IMR-90 (cell line): ENCODE results near the gene HMHB1. TPM values are rescaled to one million over a fixed set of nuclear protein-coding genes. Genes with fewer than 3 reads are reported as not detected.

Source experiments
- ATAC-seq: fragments of 200-7000 bp; cut with Tn5 transposase; 2 replicates; pipeline ENCODE4 v1.9.1; 2020; ENCODE audit warnings: low read depth, mild to moderate bottlenecking, moderate library complexity
- BruUV-seq: library from RNA; stranded (reverse); fragments of 400-500 nt; replicated peaks from 2 replicates; lab custom pipeline; 2021; lab: Mats Ljungman, UMichigan
- CTCF ChIA-PET: fragments of 300-600 bp; formaldehyde crosslinking; extraction: SDS; loops from one replicate; lab custom pipeline; 2021; ENCODE audit warnings: antibody characterized with exemption; lab: Yijun Ruan, JAX
- POLR2A ChIA-PET: fragments of 300-600 bp; sonication (Branson Sonifier 250); formaldehyde crosslinking; loops from one replicate; lab custom pipeline; 2022; ENCODE audit warnings: antibody characterized with exemption; ENCODE audit not compliant: unreplicated experiment; lab: Charles Lee
- DNase-seq: peaks from one replicate; pipeline ENCODE4 v3.0.0; 2013
- H2AFZ ChIP-seq: replicated peaks from 2 replicates; pipeline ENCODE3; 2013; ENCODE audit warnings: low read length, mild to moderate bottlenecking; ENCODE audit not compliant: poor library complexity
- H2AK5ac ChIP-seq: 2 replicates; pipeline ENCODE4 v1.6.1; 2013; ENCODE audit warnings: low read depth, low read length, inconsistent platforms
- H2AK9ac ChIP-seq: replicated peaks from 2 replicates; pipeline ENCODE3; 2013; ENCODE audit warnings: mild to moderate bottlenecking, low read depth, low read length, moderate library complexity; ENCODE audit not compliant: poor library complexity
- H2BK120ac ChIP-seq: 2 replicates; pipeline ENCODE4 v1.6.1; 2013; ENCODE audit warnings: low read depth, low read length, inconsistent platforms
- H2BK15ac ChIP-seq: 3 replicates; pipeline ENCODE4 v1.6.1; 2013; ENCODE audit warnings: low read depth, low read length, inconsistent platforms
- H2BK20ac ChIP-seq: 2 replicates; pipeline ENCODE4 v1.6.1; 2013; ENCODE audit warnings: low read depth, mild to moderate bottlenecking, inconsistent platforms, low read length, moderate library complexity
- H2BK5ac ChIP-seq: 2 replicates; pipeline ENCODE4 v1.6.1; 2013; ENCODE audit warnings: mild to moderate bottlenecking, low read depth, low read length, inconsistent platforms; ENCODE audit not compliant: poor library complexity, severe bottlenecking
- H3K14ac ChIP-seq: replicated peaks from 2 replicates; pipeline ENCODE4 v1.6.1; 2013; ENCODE audit warnings: low read depth, low read length, inconsistent platforms
- H3K18ac ChIP-seq: 2 replicates; pipeline ENCODE4 v1.6.1; 2013; ENCODE audit warnings: low read depth, low read length, control low read depth
- H3K23ac ChIP-seq: 2 replicates; pipeline ENCODE4 v1.6.1; 2013; ENCODE audit warnings: low read depth, low read length, inconsistent platforms
- H3K27ac ChIP-seq: 2 replicates; pipeline ENCODE4 v1.5.1; 2013; ENCODE audit warnings: mild to moderate bottlenecking, control low read depth, low read length; ENCODE audit not compliant: insufficient read depth
- H3K27me3 ChIP-seq: 2 replicates; pipeline ENCODE4 v1.6.1; 2013; ENCODE audit warnings: low read length; ENCODE audit not compliant: control insufficient read depth, insufficient read depth
- H3K36me3 ChIP-seq: 2 replicates; pipeline ENCODE4 v1.6.1; 2013; ENCODE audit warnings: low read length, mixed read lengths; ENCODE audit not compliant: control insufficient read depth, insufficient read depth
- H3K4ac ChIP-seq: 2 replicates; pipeline ENCODE4 v1.6.1; 2013; ENCODE audit warnings: low read depth, low read length, inconsistent platforms
- H3K4me1 ChIP-seq: 2 replicates; pipeline ENCODE4 v1.6.1; 2013; ENCODE audit warnings: low read length, mixed read lengths; ENCODE audit not compliant: control insufficient read depth, insufficient read depth
- H3K4me2 ChIP-seq: 2 replicates; pipeline ENCODE4 v1.6.1; 2013; ENCODE audit warnings: low read depth, mild to moderate bottlenecking, control low read depth, low read length, moderate library complexity
- H3K4me3 ChIP-seq: 2 replicates; pipeline ENCODE4 v1.5.1; 2013; ENCODE audit warnings: low read depth, mild to moderate bottlenecking, control low read depth, low read length, moderate library complexity; ENCODE audit not compliant: insufficient read depth
- H3K56ac ChIP-seq: 2 replicates; pipeline ENCODE4 v1.6.1; 2013; ENCODE audit warnings: low read length, inconsistent platforms; ENCODE audit not compliant: insufficient read depth; ENCODE audit errors: extremely low read depth
- H3K79me1 ChIP-seq, 2 experiments: 2 replicates each; pipeline ENCODE4 v1.6.1; 2013; ENCODE audit warnings: low read length in 2 of 2, inconsistent platforms in 1 of 2, low read depth in 1 of 2
- H3K9ac ChIP-seq: 2 replicates; pipeline ENCODE4 v1.6.1; 2013; ENCODE audit warnings: low read depth, low read length, control low read depth
- H3K9me1 ChIP-seq: 2 replicates; pipeline ENCODE4 v1.6.1; 2013; ENCODE audit warnings: low read length, inconsistent platforms; ENCODE audit not compliant: insufficient read depth
- H3K9me3 ChIP-seq: 2 replicates; pipeline ENCODE4 v1.6.1; 2013; ENCODE audit warnings: low read length; ENCODE audit not compliant: control insufficient read depth, insufficient read depth
- H4K20me1 ChIP-seq: 2 replicates; pipeline ENCODE4 v1.6.1; 2013; ENCODE audit warnings: low read length, inconsistent platforms; ENCODE audit not compliant: insufficient read depth
- H4K5ac ChIP-seq: 2 replicates; pipeline ENCODE4 v1.6.1; 2013; ENCODE audit warnings: mild to moderate bottlenecking, low read depth, low read length, control low read depth
- H4K8ac ChIP-seq, 2 experiments: 2 replicates each; pipeline ENCODE4 v1.6.1; 2013; ENCODE audit warnings: low read depth in 2 of 2, low read length in 2 of 2, control low read depth in 1 of 2, inconsistent platforms in 1 of 2
- H4K91ac ChIP-seq: 2 replicates; pipeline ENCODE4 v1.6.1; 2013; ENCODE audit warnings: low read depth, low read length, inconsistent platforms; ENCODE audit not compliant: insufficient read depth
- CEBPB ChIP-seq: IDR thresholded peaks from 2 replicates; pipeline ENCODE4 v1.6.1; 2012; ENCODE audit warnings: low read depth, low read length, improper control_type of control experiment
- CHD1 ChIP-seq: IDR thresholded peaks from 2 replicates; pipeline ENCODE4 v1.6.1; 2012; ENCODE audit warnings: low read depth, low read length, improper control_type of control experiment
- CTCF ChIP-seq: conservative IDR thresholded peaks from 2 replicates; pipeline ENCODE4 v1.5.1; 2012; ENCODE audit warnings: mild to moderate bottlenecking, low read depth, low read length, improper control_type of control experiment
- ELK1 ChIP-seq: fragments of 150-350 bp; IDR thresholded peaks from 2 replicates; pipeline ENCODE4 v1.6.1; 2016; ENCODE audit warnings: low read depth, mild to moderate bottlenecking, low read length, moderate library complexity, borderline replicate concordance
- FOS ChIP-seq: fragments of 150-350 bp; IDR thresholded peaks from 2 replicates; pipeline ENCODE4 v1.6.1; 2016; ENCODE audit warnings: low read depth, low read length
- MAFK ChIP-seq: IDR thresholded peaks from 2 replicates; pipeline ENCODE4 v1.6.1; 2012; ENCODE audit warnings: low read depth, low read length, improper control_type of control experiment
- MXI1 ChIP-seq: IDR thresholded peaks from 2 replicates; pipeline ENCODE4 v1.6.1; 2012; ENCODE audit warnings: low read depth, mild to moderate bottlenecking, low read length, moderate library complexity, borderline replicate concordance
- NFE2L2 ChIP-seq: fragments of 150-350 bp; IDR thresholded peaks from 2 replicates; pipeline ENCODE4 v1.6.1; 2016; ENCODE audit warnings: low read depth, mild to moderate bottlenecking, low read length
- POLR2A ChIP-seq: IDR thresholded peaks from 2 replicates; pipeline ENCODE4 v1.6.1; 2012; ENCODE audit warnings: mild to moderate bottlenecking, low read depth, low read length
- whole genome bisulfite sequencing, 2 experiments: methylation state at CpG; one replicate each; pipeline versions ENCODE4 v1.1.5 to v1.1.7; 2013; ENCODE audit warnings: missing lambda C conversion rate in 2 of 2; ENCODE audit not compliant: insufficient read length in 1 of 2; ENCODE audit errors: extremely low coverage in 2 of 2; 5-methylcytosine and 5-hydroxymethylcytosine counted together
- dilution Hi-C: fragments of 300-500 bp; cut with HindIII; formaldehyde crosslinking; loops from one replicate; pipeline ENCODE4 v1.14.3; 2018; ENCODE audit warnings: low sequenced_read_pairs; ENCODE audit not compliant: unreplicated experiment
- in situ Hi-C: fragments of 300-500 bp; cut with MboI; formaldehyde crosslinking; loops from 3 replicates; pipeline ENCODE4 v1.14.3; 2019; ENCODE audit warnings: low sequenced_read_pairs, inconsistent platforms, mixed read lengths
- intact Hi-C: fragments of 100-400 bp; cut with micrococcal nuclease; formaldehyde crosslinking; loops from 2 replicates; pipeline ENCODE4 v1.10.0; 2022
- polyA plus RNA-seq, 3 experiments: library from polyadenylated mRNA; depleted of rRNA; stranded (reverse); fragments of >200 nt; gene quantifications; 2 replicates each; pipeline ENCODE4 v1.2.3, GENCODE V29; 2012; ENCODE audit warnings: low replicate concordance in 1 of 3
- total RNA-seq: library from RNA; depleted of rRNA; stranded (reverse); fragments of >200 nt; gene quantifications from 2 replicates; pipeline ENCODE4 v1.2.3, GENCODE V29; 2012

Gene HMHB1
- total and polyA plus RNA-seq, 2 of the 4 experiments (the other 2 are of a cell fraction), result not detected

GRCh38 chr5:143775258-143775657 lies 36.7 kb upstream of the HMHB1 start:
- H3K23ac ChIP-seq, result 0 out of 2 replicates have a peak overlapping the region, but pooled peaks have one; percentile 55
- H2BK120ac ChIP-seq, result peak overlapping the region; percentile 26; the same call in 1 of the 2 replicates
- ChIA-PET POLR2A (interaction anchor here (0.6 kb wide), 1 partner anchor 9 kb away, joined by 3 read pairs; no protein-coding TSS in a partner anchor), CTCF (no interaction called here)
- no peak overlapping the region for H3K27ac ChIP-seq
- H3K79me1 ChIP-seq, result no peaks in the 10 kb centered on the region
- H4K5ac ChIP-seq, result no peak overlapping the region
- no peaks in the 10 kb centered on the region for H3K27me3 ChIP-seq
- H2BK20ac ChIP-seq, result peak overlapping the region; percentile 33; the same call in 1 of the 2 replicates
- H4K20me1 ChIP-seq, result no peaks in the 10 kb centered on the region
- H2BK5ac ChIP-seq, result peak overlapping the region; percentile 25
- H3K4ac ChIP-seq, result peak overlapping the region; percentile 51; the same call in 1 of the 2 replicates
- no peak overlapping the region for H3K4me2 ChIP-seq
- no peak overlapping the region for H2AK9ac ChIP-seq
- no peak overlapping the region for H2AK5ac ChIP-seq
- DNase-seq (peak; percentile 75), ATAC-seq (peak; percentile 42; the same call in 1 of the 2 replicates)
- peak overlapping the region in 1 of 2 experiments; percentile 47; a peak in 1 of 4 replicates for H4K8ac ChIP-seq
- 0 out of 2 replicates have a peak, but pooled peaks have one; percentile 12 for TF ChIP-seq FOS
- no peak for TF ChIP-seq MXI1
- no peak for TF ChIP-seq CHD1
- TF ChIP-seq CTCF, result no peak
- peak; percentile 100 for TF ChIP-seq NFE2L2
- TF ChIP-seq MAFK, result peak; percentile 93
- TF ChIP-seq CEBPB, result no peak
- no peak for TF ChIP-seq ELK1
- no peak for TF ChIP-seq POLR2A
- peak overlapping the region; percentile 48; the same call in 1 of the 2 replicates for H3K18ac ChIP-seq
- intact Hi-C loops (no loop called here), dilution Hi-C loops (no loop called here), in situ Hi-C loops (no loop called here)
- no TSS peak for BruUV-seq
- H3K4me3 ChIP-seq, result no peak overlapping the region
- no peak overlapping the region for H4K91ac ChIP-seq
- WGBS, 2 experiments, result 50% methylated on average over 1 of the region's 2 CpGs; no CpG with 5 or more reads in 1 of the 2 experiments
- H3K9me1 ChIP-seq, result peaks cover 3% of the 10 kb centered on the region; the same call in 1 of the 2 replicates
- no peak overlapping the region for H3K14ac ChIP-seq
- H2BK15ac ChIP-seq, result no peak overlapping the region
- H3K56ac ChIP-seq, result no peak overlapping the region
- H3K9me3 ChIP-seq, result peaks cover 2% of the 10 kb centered on the region; the same call in 1 of the 2 replicates
- H3K4me1 ChIP-seq, result peaks cover 9% of the 10 kb centered on the region
- no peak overlapping the region for H2AFZ ChIP-seq
- no peak overlapping the region for H3K9ac ChIP-seq
- H3K36me3 ChIP-seq, result no peaks in the 10 kb centered on the region
